AG04450 (cell line): Measurements from ENCODE around the gene MEIS3. TPM values are rescaled to one million over a fixed set of nuclear protein-coding genes. Genes with fewer than 3 reads are reported as not detected.
"Not testable (repeated sequence)": the region's sequence is repeated elsewhere in the genome, so short reads cannot be mapped to it uniquely, and the experiment has no call there.

Source experiments
- CTCF ChIA-PET: fragments of 300-600, 350-600 bp; formaldehyde crosslinking; extraction: SDS; loops from one replicate; lab custom pipeline; 2022; ENCODE audit warnings: antibody characterized with exemption, inconsistent platforms; lab: Charles Lee
- POLR2A ChIA-PET: fragments of 350-600 bp; formaldehyde crosslinking; extraction: SDS; loops from one replicate; lab custom pipeline; 2021; ENCODE audit warnings: antibody characterized with exemption, inconsistent platforms; lab: Yijun Ruan, JAX
- DNase-seq: peaks from one replicate; pipeline ENCODE4 v3.0.0-alpha.2; 2011; ENCODE audit warnings: low read depth, low spot score
- H3K27ac ChIP-seq: one replicate; pipeline ENCODE4 v1.5.1; 2012; ENCODE audit warnings: low read depth, low read length, control low read depth
- H3K27me3 ChIP-seq: one replicate; pipeline ENCODE4 v1.6.0; 2012; ENCODE audit warnings: low read length; ENCODE audit not compliant: control insufficient read depth, insufficient read depth
- H3K4me3 ChIP-seq: 2 replicates; pipeline ENCODE4 v1.5.1; 2011; ENCODE audit warnings: mild to moderate bottlenecking, low read depth, low read length, control low read depth
- H3K9me3 ChIP-seq: 2 replicates; pipeline ENCODE4 v1.5.1; 2012; ENCODE audit warnings: low read length; ENCODE audit not compliant: control insufficient read depth, insufficient read depth
- polyA plus RNA-seq: library from polyadenylated mRNA; depleted of rRNA; stranded (reverse); fragments of >200 nt; gene quantifications from 2 replicates; pipeline ENCODE4 v1.2.3, GENCODE V29; 2011
- TF ChIP-seq, protein P1 (sequence below): IDR thresholded peaks from 2 replicates; pipeline ENCODE4 v1.5.1; 2011; ENCODE audit warnings: low read depth, low read length, control low read depth, inconsistent platforms

The MEIS3 gene
- polyA plus RNA-seq, 1 experiment: 21.6 TPM

GRCh38 chr19:47415953-47416642, 3.2 kb downstream of the MEIS3 start:
- ChIA-PET CTCF (interaction anchor here (1.1 kb wide), 1 partner anchor 25 kb away, joined by 7 read pairs; no protein-coding TSS in a partner anchor), POLR2A (no interaction called here)
- H3K4me3 ChIP-seq: no peak overlapping the region
- no peak overlapping the region for H3K27ac ChIP-seq
- peaks cover 17% of the 10 kb centered on the region for H3K27me3 ChIP-seq
- DNase-seq: no peak
- H3K9me3 ChIP-seq: no peaks in the 10 kb centered on the region
- TF ChIP-seq, protein P1, sequence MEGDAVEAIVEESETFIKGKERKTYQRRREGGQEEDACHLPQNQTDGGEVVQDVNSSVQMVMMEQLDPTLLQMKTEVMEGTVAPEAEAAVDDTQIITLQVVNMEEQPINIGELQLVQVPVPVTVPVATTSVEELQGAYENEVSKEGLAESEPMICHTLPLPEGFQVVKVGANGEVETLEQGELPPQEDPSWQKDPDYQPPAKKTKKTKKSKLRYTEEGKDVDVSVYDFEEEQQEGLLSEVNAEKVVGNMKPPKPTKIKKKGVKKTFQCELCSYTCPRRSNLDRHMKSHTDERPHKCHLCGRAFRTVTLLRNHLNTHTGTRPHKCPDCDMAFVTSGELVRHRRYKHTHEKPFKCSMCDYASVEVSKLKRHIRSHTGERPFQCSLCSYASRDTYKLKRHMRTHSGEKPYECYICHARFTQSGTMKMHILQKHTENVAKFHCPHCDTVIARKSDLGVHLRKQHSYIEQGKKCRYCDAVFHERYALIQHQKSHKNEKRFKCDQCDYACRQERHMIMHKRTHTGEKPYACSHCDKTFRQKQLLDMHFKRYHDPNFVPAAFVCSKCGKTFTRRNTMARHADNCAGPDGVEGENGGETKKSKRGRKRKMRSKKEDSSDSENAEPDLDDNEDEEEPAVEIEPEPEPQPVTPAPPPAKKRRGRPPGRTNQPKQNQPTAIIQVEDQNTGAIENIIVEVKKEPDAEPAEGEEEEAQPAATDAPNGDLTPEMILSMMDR: no peak

- ChIA-PET CTCF (no interaction called here), POLR2A (no interaction called here)
- Histone ChIP-seq H3K27ac (no peak overlapping the region), H3K27me3 (peaks cover 1% of the 10 kb centered on the region), H3K9me3 (no peaks in the 10 kb centered on the region), H3K4me3 (no peak overlapping the region)
- DNase-seq: no peak
- TF ChIP-seq, protein P1: no peak
These were observed 4.9 kb downstream of the MEIS3 start for GRCh38 chr19:47414469-47414868.

- no peaks in the 10 kb centered on the region for H3K27me3 ChIP-seq
- no peak overlapping the region for H3K27ac ChIP-seq
- TF ChIP-seq, protein P1: no peak
- no peak for DNase-seq
- H3K4me3 ChIP-seq: no peak overlapping the region
- CTCF ChIA-PET: no interaction called here
- POLR2A ChIA-PET: no interaction called here
- H3K9me3 ChIP-seq: no peaks in the 10 kb centered on the region
These were observed 5.4 kb downstream of the MEIS3 start for GRCh38 chr19:47413941-47414340.

- H3K27ac ChIP-seq, DNase-seq, H3K4me3 ChIP-seq, H3K27me3 ChIP-seq, POLR2A ChIA-PET, H3K9me3 ChIP-seq: not testable (repeated sequence)
- CTCF ChIA-PET: interaction anchor here (0.8 to 1.2 kb wide), 2 partner anchors 20 to 62 kb away, joined by 3 to 4 read pairs; partner anchors contain the start of gene DHX34
These were observed 7.6 kb downstream of the MEIS3 start for GRCh38 chr19:47411696-47412095.

GRCh38 chr19:47411101-47411500, 8.2 kb downstream of the MEIS3 start:
- Histone ChIP-seq H3K9me3 (peaks cover 8% of the 10 kb centered on the region; the same call in 1 of the 2 replicates), H3K27me3 (no peaks in the 10 kb centered on the region), H3K27ac (no peak overlapping the region), H3K4me3 (no peak overlapping the region)
- DNase-seq: no peak
- ChIA-PET CTCF (interaction anchor here (0.8 to 1.2 kb wide), 2 partner anchors 19 to 62 kb away, joined by 3 to 4 read pairs; partner anchors contain the start of gene DHX34), POLR2A (interaction anchor here (0.7 kb wide), 1 partner anchor 295 kb away, joined by 5 read pairs; no protein-coding TSS in a partner anchor)
- TF ChIP-seq, protein P1: no peak
